SK-N-SH (cell line): ENCODE results near the gene SEPTIN10. TPM values are rescaled to one million over a fixed set of nuclear protein-coding genes. Genes with fewer than 3 reads are reported as not detected.

Experiments used
- CTCF ChIA-PET: fragments of 300-600, 350-600 bp; formaldehyde crosslinking; extraction: SDS; loops from one replicate; lab custom pipeline; 2021; lab: Yijun Ruan, JAX
- POLR2A ChIA-PET: fragments of 350-600 bp; sonication (Branson Sonifier 250); formaldehyde crosslinking; extraction: SDS; loops from one replicate; lab custom pipeline; 2020; ENCODE audit warnings: antibody characterized with exemption, inconsistent platforms; lab: Yijun Ruan, JAX
- DNase-seq: peaks from one replicate; pipeline ENCODE4 v3.0.0; 2012
- H2AFZ ChIP-seq: fragments of 200-600 bp; sonication (generic); 2 replicates; pipeline ENCODE4 v1.8.1; 2016; ENCODE audit warnings: antibody characterized with exemption, mild to moderate bottlenecking, low read depth
- H3F3A ChIP-seq: fragments of 200-600 bp; sonication (generic); replicated peaks from 2 replicates; pipeline ENCODE3; 2016; ENCODE audit warnings: antibody characterized with exemption, mild to moderate bottlenecking; ENCODE audit not compliant: insufficient read depth
- H3K27ac ChIP-seq, 2 experiments: fragments of 200-500 bp in 1 of 2; fragments of 200-600 bp in 1 of 2; sonication (Bioruptor generic) in 1 of 2; sonication (generic), shearing (Covaris generic) in 1 of 2; 2 replicates each; pipeline versions ENCODE4 v1.5.1 to v1.6.1; 2014 to 2016; ENCODE audit warnings: low read depth in 2 of 2, inconsistent platforms in 1 of 2, low read length in 1 of 2, mild to moderate bottlenecking in 1 of 2, mixed read lengths in 1 of 2
- H3K27me3 ChIP-seq: fragments of 200-600 bp; sonication (generic), shearing (Covaris generic); 2 replicates; pipeline ENCODE4 v1.6.1; 2016; ENCODE audit warnings: mixed run types; ENCODE audit not compliant: insufficient read depth
- H3K36me3 ChIP-seq, 2 experiments: fragments of 200-500 bp in 1 of 2; fragments of 200-600 bp in 1 of 2; sonication (Bioruptor generic) in 1 of 2; sonication (generic) in 1 of 2; replicated peaks in 1 of 2; 2 replicates each; pipeline versions ENCODE3 to v1.5.1; 2014 to 2016; ENCODE audit warnings: low read length in 1 of 2, mild to moderate bottlenecking in 1 of 2; ENCODE audit not compliant: insufficient read depth in 2 of 2, control insufficient read depth in 1 of 2
- H3K4me1 ChIP-seq, 2 experiments: fragments of 200-500 bp in 1 of 2; fragments of 200-600 bp in 1 of 2; sonication (Bioruptor generic) in 1 of 2; sonication (generic), shearing (Covaris generic) in 1 of 2; 2 replicates each; pipeline versions ENCODE4 v1.5.1 to v1.6.1; 2014 to 2016; ENCODE audit warnings: low read depth in 1 of 2, low read length in 1 of 2, mixed run types in 1 of 2; ENCODE audit not compliant: insufficient read depth in 2 of 2, control insufficient read depth in 1 of 2
- H3K4me2 ChIP-seq: fragments of 200-600 bp; sonication (generic), shearing (Covaris generic); 2 replicates; pipeline ENCODE4 v1.6.1; 2017; ENCODE audit warnings: mixed run types
- H3K4me3 ChIP-seq, 2 experiments: fragments of 200-500 bp in 1 of 2; fragments of 200-600 bp in 1 of 2; sonication (Bioruptor generic) in 1 of 2; sonication (generic), shearing (Covaris generic) in 1 of 2; 2 replicates each; pipeline versions ENCODE4 v1.5.1 to v1.8.1; 2014 to 2016; ENCODE audit warnings: low read depth in 2 of 2, inconsistent platforms in 1 of 2, low read length in 1 of 2, mild to moderate bottlenecking in 1 of 2, mixed read lengths in 1 of 2, moderate library complexity in 1 of 2
- H3K79me2 ChIP-seq: fragments of 200-600 bp; sonication (generic); 2 replicates; pipeline ENCODE4 v1.8.1; 2017; ENCODE audit warnings: mild to moderate bottlenecking; ENCODE audit not compliant: insufficient read depth
- H3K9ac ChIP-seq: fragments of 200-600 bp; sonication (generic); 2 replicates; pipeline ENCODE4 v1.6.1; 2017; ENCODE audit warnings: mixed run types
- H3K9me2 ChIP-seq: fragments of 200-600 bp; sonication (generic); 2 replicates; pipeline ENCODE4 v1.6.1; 2017; ENCODE audit warnings: mixed run types
- H3K9me3 ChIP-seq: fragments of 200-600 bp; sonication (generic); 2 replicates; pipeline ENCODE4 v1.6.1; 2017; ENCODE audit warnings: mixed run types, mild to moderate bottlenecking, moderate library complexity
- H4K20me1 ChIP-seq: fragments of 200-600 bp; sonication (generic); 2 replicates; pipeline ENCODE4 v1.6.1; 2017; ENCODE audit warnings: mild to moderate bottlenecking, mixed run types; ENCODE audit not compliant: insufficient read depth
- CHD2 ChIP-seq: fragments of 150-350 bp; IDR thresholded peaks from 2 replicates; pipeline ENCODE4 v1.6.1; 2018; ENCODE audit warnings: low read length; ENCODE audit not compliant: partially characterized antibody
- ELF1 ChIP-seq: IDR thresholded peaks from 2 replicates; pipeline ENCODE4 v1.4.0; 2012
- EP300 ChIP-seq, 2 experiments: IDR thresholded peaks; 2 replicates each; pipeline versions ENCODE4 v1.4.0 to v1.6.1; 2012; ENCODE audit warnings: borderline replicate concordance in 1 of 2, low read depth in 1 of 2, low read length in 1 of 2
- FOXM1 ChIP-seq: IDR thresholded peaks from 2 replicates; pipeline ENCODE4 v1.4.0; 2012; ENCODE audit warnings: low read depth, mild to moderate bottlenecking
- GATA2 ChIP-seq: sonication (generic); formaldehyde crosslinking; IDR thresholded peaks from 2 replicates; pipeline ENCODE4 v1.5.0; 2020; ENCODE audit warnings: mild to moderate bottlenecking, missing genetic modification reagents
- JUND ChIP-seq: IDR thresholded peaks from 2 replicates; pipeline ENCODE4 v1.4.0; 2012
- MEF2A ChIP-seq: IDR thresholded peaks from 2 replicates; pipeline ENCODE4 v1.4.0; 2012; ENCODE audit warnings: low read depth, borderline replicate concordance
- POLR2AphosphoS5 ChIP-seq: IDR thresholded peaks from 2 replicates; pipeline ENCODE4 v1.6.1; 2012; ENCODE audit warnings: low read depth, low read length
- RAD21 ChIP-seq: IDR thresholded peaks from 2 replicates; pipeline ENCODE4 v1.6.1; 2012; ENCODE audit warnings: mild to moderate bottlenecking, low read length
- RCOR1 ChIP-seq: fragments of 150-350 bp; IDR thresholded peaks from 2 replicates; pipeline ENCODE4 v1.6.1; 2017; ENCODE audit warnings: antibody characterized with exemption, low read length
- RXRA ChIP-seq: IDR thresholded peaks from 2 replicates; pipeline ENCODE4 v1.4.0; 2012; ENCODE audit warnings: low read depth, mild to moderate bottlenecking, borderline replicate concordance
- SIN3A ChIP-seq: IDR thresholded peaks from 2 replicates; pipeline ENCODE4 v1.6.1; 2012; ENCODE audit warnings: low read depth, mild to moderate bottlenecking, low read length, moderate library complexity, borderline replicate concordance
- SMC3 ChIP-seq: IDR thresholded peaks from 2 replicates; pipeline ENCODE4 v1.6.1; 2012; ENCODE audit warnings: low read depth, low read length, improper control_type of control experiment
- TCF12 ChIP-seq: IDR thresholded peaks from 2 replicates; pipeline ENCODE4 v1.4.0; 2012
- USF2 ChIP-seq: fragments of 150-350 bp; IDR thresholded peaks from 2 replicates; pipeline ENCODE4 v1.6.1; 2017; ENCODE audit warnings: antibody characterized with exemption, low read length, low read depth, borderline replicate concordance
- WGBS: methylation state at CpG from one replicate; pipeline ENCODE4 v1.1.6; 2017; ENCODE audit warnings: low lambda C conversion rate; 5-methylcytosine and 5-hydroxymethylcytosine counted together
- polyA plus RNA-seq, 3 experiments: library from polyadenylated mRNA; depleted of rRNA; stranded (reverse); fragments of >200 nt; gene quantifications; 2 replicates each; pipeline ENCODE4 v1.2.3, GENCODE V29; 2012
- TF ChIP-seq, protein P1 (sequence below): IDR thresholded peaks from 2 replicates; pipeline ENCODE4 v1.6.1; 2012; ENCODE audit warnings: mild to moderate bottlenecking, low read depth, low read length, moderate library complexity
- TF ChIP-seq, protein P2 (sequence below): IDR thresholded peaks from 2 replicates; pipeline ENCODE4; 2012

The SEPTIN10 gene
- polyA plus RNA-seq, 1 of the 3 experiments (the other 2 are of a cell fraction): 46.5 TPM

DNA sequence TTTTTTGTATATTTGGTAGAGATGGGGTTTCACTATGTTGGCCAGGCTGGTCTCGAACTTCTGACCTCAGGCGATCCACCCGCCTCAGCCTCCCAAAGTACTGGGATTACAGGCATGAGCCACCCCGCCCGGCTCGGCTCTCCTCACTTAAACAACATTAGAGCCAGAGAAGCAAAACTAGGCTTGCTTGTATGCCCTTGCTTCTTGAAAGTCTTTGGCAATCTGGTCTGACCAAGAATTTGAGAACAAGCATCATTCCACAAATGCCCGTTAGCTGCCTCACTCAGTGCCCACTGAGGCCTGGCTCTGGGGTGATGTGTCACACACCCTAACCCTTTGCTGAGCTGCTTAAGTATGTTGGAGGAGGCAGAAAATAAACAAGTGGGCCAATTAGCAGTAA is 33.9 kb upstream of the SEPTIN10 start (continued):
- TF ChIP-seq, protein P1, sequence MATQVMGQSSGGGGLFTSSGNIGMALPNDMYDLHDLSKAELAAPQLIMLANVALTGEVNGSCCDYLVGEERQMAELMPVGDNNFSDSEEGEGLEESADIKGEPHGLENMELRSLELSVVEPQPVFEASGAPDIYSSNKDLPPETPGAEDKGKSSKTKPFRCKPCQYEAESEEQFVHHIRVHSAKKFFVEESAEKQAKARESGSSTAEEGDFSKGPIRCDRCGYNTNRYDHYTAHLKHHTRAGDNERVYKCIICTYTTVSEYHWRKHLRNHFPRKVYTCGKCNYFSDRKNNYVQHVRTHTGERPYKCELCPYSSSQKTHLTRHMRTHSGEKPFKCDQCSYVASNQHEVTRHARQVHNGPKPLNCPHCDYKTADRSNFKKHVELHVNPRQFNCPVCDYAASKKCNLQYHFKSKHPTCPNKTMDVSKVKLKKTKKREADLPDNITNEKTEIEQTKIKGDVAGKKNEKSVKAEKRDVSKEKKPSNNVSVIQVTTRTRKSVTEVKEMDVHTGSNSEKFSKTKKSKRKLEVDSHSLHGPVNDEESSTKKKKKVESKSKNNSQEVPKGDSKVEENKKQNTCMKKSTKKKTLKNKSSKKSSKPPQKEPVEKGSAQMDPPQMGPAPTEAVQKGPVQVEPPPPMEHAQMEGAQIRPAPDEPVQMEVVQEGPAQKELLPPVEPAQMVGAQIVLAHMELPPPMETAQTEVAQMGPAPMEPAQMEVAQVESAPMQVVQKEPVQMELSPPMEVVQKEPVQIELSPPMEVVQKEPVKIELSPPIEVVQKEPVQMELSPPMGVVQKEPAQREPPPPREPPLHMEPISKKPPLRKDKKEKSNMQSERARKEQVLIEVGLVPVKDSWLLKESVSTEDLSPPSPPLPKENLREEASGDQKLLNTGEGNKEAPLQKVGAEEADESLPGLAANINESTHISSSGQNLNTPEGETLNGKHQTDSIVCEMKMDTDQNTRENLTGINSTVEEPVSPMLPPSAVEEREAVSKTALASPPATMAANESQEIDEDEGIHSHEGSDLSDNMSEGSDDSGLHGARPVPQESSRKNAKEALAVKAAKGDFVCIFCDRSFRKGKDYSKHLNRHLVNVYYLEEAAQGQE: no peak
- no peak for TF ChIP-seq ELF1

DNA sequence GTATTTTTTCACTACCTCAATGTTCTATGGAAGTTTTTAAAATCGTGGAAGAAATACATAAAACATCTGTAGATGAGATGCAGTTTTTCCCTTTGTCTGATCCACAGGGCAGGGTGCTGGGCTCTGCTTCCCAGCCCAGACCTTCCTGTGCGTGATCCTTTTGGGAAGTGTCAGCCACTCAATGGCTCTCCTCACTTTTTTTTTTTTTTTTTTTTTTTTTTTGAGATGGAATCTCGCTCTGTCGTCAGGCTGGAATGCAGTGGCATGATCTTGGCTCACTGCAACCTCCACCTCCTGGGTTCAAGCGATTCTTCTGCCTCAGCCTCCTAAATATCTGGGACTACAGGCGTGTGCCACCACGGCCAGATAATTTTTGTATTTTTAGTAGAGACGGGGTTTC is 33.2 kb upstream of the SEPTIN10 start:
- no peaks in the 10 kb centered on the region for H3K9me3 ChIP-seq
- TF ChIP-seq RAD21: no peak
- no peak for TF ChIP-seq USF2
- no peak for TF ChIP-seq CHD2
- TF ChIP-seq ELF1: no peak
- no peak for TF ChIP-seq FOXM1
- no peak for TF ChIP-seq EP300 (IDR thresholded peaks at IDR 0.05; ENCODE audit: borderline replicate concordance in 1 of 2, low read depth in 1 of 2, low read length in 1 of 2)
- no peak for TF ChIP-seq SMC3
- no peak for TF ChIP-seq POLR2AphosphoS5
- TF ChIP-seq RXRA: no peak
- TF ChIP-seq JUND: no peak
- no peak for TF ChIP-seq TCF12
- no peak for TF ChIP-seq RCOR1
- no peak for TF ChIP-seq SIN3A
- TF ChIP-seq, protein P2, sequence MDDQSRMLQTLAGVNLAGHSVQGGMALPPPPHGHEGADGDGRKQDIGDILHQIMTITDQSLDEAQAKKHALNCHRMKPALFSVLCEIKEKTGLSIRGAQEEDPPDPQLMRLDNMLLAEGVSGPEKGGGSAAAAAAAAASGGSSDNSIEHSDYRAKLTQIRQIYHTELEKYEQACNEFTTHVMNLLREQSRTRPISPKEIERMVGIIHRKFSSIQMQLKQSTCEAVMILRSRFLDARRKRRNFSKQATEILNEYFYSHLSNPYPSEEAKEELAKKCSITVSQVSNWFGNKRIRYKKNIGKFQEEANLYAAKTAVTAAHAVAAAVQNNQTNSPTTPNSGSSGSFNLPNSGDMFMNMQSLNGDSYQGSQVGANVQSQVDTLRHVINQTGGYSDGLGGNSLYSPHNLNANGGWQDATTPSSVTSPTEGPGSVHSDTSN: no peak
- TF ChIP-seq MEF2A: no peak
- no peak for TF ChIP-seq GATA2 (CRISPR knock-in tag)
- TF ChIP-seq, all 33 proteins: peak for 0
- Histone ChIP-seq H3K27ac (no peak overlapping the region), H3K9ac (no peak overlapping the region), H3K9me2 (no peaks in the 10 kb centered on the region), H3K4me3 (no peak overlapping the region), H3K79me2 (no peaks in the 10 kb centered on the region), H4K20me1 (no peaks in the 10 kb centered on the region), H3K27me3 (no peaks in the 10 kb centered on the region), H3K4me2 (no peak overlapping the region), H2AFZ (no peak overlapping the region), H3K36me3 (no peaks in the 10 kb centered on the region), H3F3A (no peaks in the 10 kb centered on the region), H3K4me1 (peaks cover 0 to 2% of the 10 kb centered on the region in 2 experiments; a peak in 1 of 4 replicates)
- no peak for DNase-seq
- POLR2A ChIA-PET: no interaction called here
- CTCF ChIA-PET: no interaction called here
- WGBS: 86% methylated on average over 8 of the region's 8 CpGs
